Cardiac muscle cell (in vitro differentiated cells and primary cell): ENCODE measurements around the gene PUM1. TPM values are rescaled to one million over a fixed set of nuclear protein-coding genes. Genes with fewer than 3 reads are reported as not detected.
"Not testable (repeated sequence)": the region's sequence is repeated elsewhere in the genome, so short reads cannot be mapped to it uniquely, and the experiment has no call there.

Source experiments
- DNase-seq, 2 donors: peaks; one replicate each; pipeline versions ENCODE4 v3.0.0 to v3.0.0-alpha.2; 2010 to 2017; ENCODE audit warnings: low read depth in 1 of 2, low spot score in 1 of 2
- H3K27ac ChIP-seq: fragments of 200-600 bp; sonication (generic); 2 replicates; pipeline ENCODE4 v1.5.1; 2016
- H3K27me3 ChIP-seq: fragments of 200-600 bp; sonication (generic); 2 replicates; pipeline ENCODE4 v1.6.0; 2016; ENCODE audit warnings: control low read depth
- H3K36me3 ChIP-seq: fragments of 200-600 bp; sonication (generic); 2 replicates; pipeline ENCODE4 v1.5.1; 2016; ENCODE audit warnings: control low read depth
- H3K4me1 ChIP-seq: fragments of 200-600 bp; sonication (generic); 2 replicates; pipeline ENCODE4 v1.8.1; 2017; ENCODE audit warnings: low read depth, mild to moderate bottlenecking, mixed run types
- H3K4me3 ChIP-seq: fragments of 200-600 bp; sonication (generic); 2 replicates; pipeline ENCODE4 v1.5.1; 2016; ENCODE audit warnings: mild to moderate bottlenecking
- H3K9me3 ChIP-seq: fragments of 200-600 bp; sonication (generic); 2 replicates; pipeline ENCODE4 v1.5.1; 2017; ENCODE audit warnings: low read depth, mild to moderate bottlenecking, control low read depth
- polyA plus RNA-seq: library from polyadenylated mRNA; unstranded; fragments of >200 nt; fragmentation: Nextera tagmentation; extraction: Ambion mirVana; gene quantifications from 2 replicates; pipeline ENCODE4 v1.2.1, GENCODE V29; 2016
- total RNA-seq: library from RNA; depleted of rRNA; stranded (reverse); fragments of >200 nt; gene quantifications from 2 replicates; pipeline ENCODE4 v1.2.3, GENCODE V29; 2016
- TF ChIP-seq, protein P1 (sequence below): IDR thresholded peaks from 2 replicates; pipeline ENCODE4 v1.5.1; 2012; ENCODE audit warnings: low read depth, mild to moderate bottlenecking, low read length

PUM1 gene
- total and polyA plus RNA-seq, 2 experiments from 2014 or later = 81.1 to 130 TPM

DNA sequence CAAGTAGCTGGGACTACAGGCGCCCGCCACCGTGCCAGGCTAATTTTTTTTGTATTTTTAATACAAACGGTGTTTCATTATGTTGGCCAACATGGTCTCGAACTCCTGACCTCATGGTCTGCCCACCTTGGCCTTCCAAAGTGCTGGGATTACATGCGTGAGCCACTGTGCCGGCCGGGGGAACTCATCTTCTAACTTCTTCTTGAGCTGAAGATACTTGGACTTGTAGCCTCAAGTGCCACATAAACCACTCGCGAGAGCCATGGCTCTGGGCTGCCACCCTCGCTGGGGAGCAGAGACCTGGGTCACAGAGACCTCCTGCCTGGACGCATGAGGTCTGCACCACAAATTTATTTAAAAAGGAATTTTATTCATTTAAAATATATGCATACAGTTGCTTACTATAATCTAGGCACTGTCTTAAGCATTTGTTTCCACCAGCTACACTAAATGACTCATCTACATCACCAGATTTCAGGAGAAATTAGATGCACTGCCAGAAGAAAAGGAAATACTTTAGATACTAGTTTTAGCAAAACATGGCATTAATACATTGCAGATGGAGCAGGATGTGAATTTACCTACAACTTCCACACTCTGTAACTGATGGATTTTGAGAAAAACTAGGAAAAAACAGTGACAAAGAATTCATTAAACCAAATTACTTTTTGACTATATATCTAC lies 29.9 kb upstream of the PUM1 start:
- DNase-seq = peak in 1 of 2 donors; percentile 76
- Histone ChIP-seq H3K36me3 (no peaks in the 10 kb centered on the region), H3K9me3 (no peaks in the 10 kb centered on the region), H3K4me1 (no peaks in the 10 kb centered on the region), H3K27ac (no peak overlapping the region), H3K27me3 (no peaks in the 10 kb centered on the region), H3K4me3 (no peak overlapping the region)
- TF ChIP-seq, protein P1, sequence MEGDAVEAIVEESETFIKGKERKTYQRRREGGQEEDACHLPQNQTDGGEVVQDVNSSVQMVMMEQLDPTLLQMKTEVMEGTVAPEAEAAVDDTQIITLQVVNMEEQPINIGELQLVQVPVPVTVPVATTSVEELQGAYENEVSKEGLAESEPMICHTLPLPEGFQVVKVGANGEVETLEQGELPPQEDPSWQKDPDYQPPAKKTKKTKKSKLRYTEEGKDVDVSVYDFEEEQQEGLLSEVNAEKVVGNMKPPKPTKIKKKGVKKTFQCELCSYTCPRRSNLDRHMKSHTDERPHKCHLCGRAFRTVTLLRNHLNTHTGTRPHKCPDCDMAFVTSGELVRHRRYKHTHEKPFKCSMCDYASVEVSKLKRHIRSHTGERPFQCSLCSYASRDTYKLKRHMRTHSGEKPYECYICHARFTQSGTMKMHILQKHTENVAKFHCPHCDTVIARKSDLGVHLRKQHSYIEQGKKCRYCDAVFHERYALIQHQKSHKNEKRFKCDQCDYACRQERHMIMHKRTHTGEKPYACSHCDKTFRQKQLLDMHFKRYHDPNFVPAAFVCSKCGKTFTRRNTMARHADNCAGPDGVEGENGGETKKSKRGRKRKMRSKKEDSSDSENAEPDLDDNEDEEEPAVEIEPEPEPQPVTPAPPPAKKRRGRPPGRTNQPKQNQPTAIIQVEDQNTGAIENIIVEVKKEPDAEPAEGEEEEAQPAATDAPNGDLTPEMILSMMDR = no peak

DNA sequence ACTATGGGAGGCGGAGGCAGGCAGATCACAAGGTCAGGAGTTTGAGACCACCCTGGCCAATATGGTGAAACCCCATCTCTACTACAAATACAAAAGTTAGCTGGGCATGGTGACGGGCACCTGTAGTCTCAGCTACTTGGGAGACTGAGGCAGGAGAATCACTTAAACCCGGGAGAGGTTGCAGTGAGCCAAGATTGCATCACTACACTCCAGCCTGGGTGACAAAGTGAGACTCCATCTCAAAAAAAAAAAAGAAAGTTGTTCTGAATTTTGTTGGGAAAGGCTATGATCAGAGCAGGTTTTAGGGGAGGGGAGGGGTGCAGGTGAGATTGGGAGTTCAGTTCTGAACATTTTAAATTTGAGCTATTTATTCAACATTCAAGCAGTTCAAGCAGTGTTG lies 22.6 kb upstream of the PUM1 start:
- not testable (repeated sequence) for H3K4me1 ChIP-seq, H3K4me3 ChIP-seq, H3K27me3 ChIP-seq, DNase-seq, H3K27ac ChIP-seq, H3K36me3 ChIP-seq, H3K9me3 ChIP-seq

- no peaks in the 10 kb centered on the region for H3K9me3 ChIP-seq
- no peak overlapping the region for H3K27ac ChIP-seq
- TF ChIP-seq, protein P1 = no peak
- H3K36me3 ChIP-seq = no peaks in the 10 kb centered on the region
- peak in 1 of 2 donors; percentile 7 for DNase-seq
- H3K4me3 ChIP-seq = no peak overlapping the region
- H3K4me1 ChIP-seq = no peaks in the 10 kb centered on the region
- no peaks in the 10 kb centered on the region for H3K27me3 ChIP-seq
Measured at GRCh38 chr1:31084782-31085569, 19.5 kb upstream of the PUM1 start.

DNA sequence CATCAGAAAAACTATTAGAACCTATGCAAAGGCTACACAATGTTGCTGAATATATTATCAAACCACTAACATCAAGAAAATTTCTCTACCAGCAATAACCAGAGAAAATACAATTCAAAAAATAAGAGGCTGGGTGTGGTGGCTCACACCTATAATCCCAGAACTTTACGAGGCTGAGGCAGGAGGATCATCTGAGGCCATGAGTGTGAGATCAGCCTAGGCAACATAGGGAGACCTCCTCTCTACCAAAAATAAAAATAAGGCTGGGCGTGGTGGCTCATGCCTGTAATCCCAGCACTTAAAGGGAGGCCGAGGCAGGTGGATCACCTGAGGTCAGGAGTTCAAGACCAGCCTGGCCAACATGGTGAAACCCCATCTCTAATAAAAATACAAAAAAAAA lies 16.9 kb upstream of the PUM1 start:
- TF ChIP-seq, protein P1 = no peak
- no peak overlapping the region for H3K4me3 ChIP-seq
- H3K27ac ChIP-seq = no peak overlapping the region
- no peaks in the 10 kb centered on the region for H3K9me3 ChIP-seq
- H3K36me3 ChIP-seq = no peaks in the 10 kb centered on the region
- no peaks in the 10 kb centered on the region for H3K27me3 ChIP-seq
- H3K4me1 ChIP-seq = no peaks in the 10 kb centered on the region
- no peak for DNase-seq

- Histone ChIP-seq H3K36me3 (no peaks in the 10 kb centered on the region), H3K4me1 (peaks cover 12% of the 10 kb centered on the region), H3K27ac (no peak overlapping the region), H3K27me3 (no peaks in the 10 kb centered on the region), H3K4me3 (no peak overlapping the region), H3K9me3 (no peaks in the 10 kb centered on the region)
- TF ChIP-seq, protein P1 = no peak
- no peak for DNase-seq
Measured at GRCh38 chr1:31073044-31073443, 7.5 kb upstream of the PUM1 start.

DNA sequence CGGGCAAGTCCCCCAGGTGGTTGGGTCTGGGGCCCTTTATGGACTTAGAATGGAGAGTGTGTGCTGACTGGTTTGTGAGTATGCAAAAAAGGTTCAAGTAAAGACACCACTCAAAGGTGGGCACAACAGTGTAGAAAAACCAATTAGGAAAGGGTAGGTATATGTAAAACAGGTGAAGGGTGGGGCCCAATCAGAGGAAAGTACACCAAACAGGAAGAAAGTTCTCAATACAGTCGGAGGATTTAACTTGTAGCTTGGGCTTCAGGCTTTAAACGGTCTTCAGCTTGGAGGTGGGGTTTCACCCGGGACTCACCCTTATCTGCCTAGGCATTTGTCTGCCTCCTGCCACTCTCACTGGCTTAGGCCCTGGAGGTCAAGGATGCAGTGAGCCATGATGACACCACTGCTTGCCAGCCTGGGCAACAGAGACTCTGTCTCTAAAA lies 6.8 kb upstream of the PUM1 start:
- peak in 1 of 2 donors; percentile 53 for DNase-seq
- Histone ChIP-seq H3K27ac (peak overlapping the region; percentile 36), H3K4me1 (peaks cover 12% of the 10 kb centered on the region), H3K4me3 (no peak overlapping the region), H3K9me3 (no peaks in the 10 kb centered on the region), H3K36me3 (no peaks in the 10 kb centered on the region), H3K27me3 (no peaks in the 10 kb centered on the region)
- TF ChIP-seq, protein P1 = no peak
